Immature natural killer cell (primary cell): ENCODE data around the gene LAIR1. TPM values are rescaled to one million over a fixed set of nuclear protein-coding genes. Genes with fewer than 3 reads are reported as not detected.

ENCODE experiments used
- polyA plus RNA-seq, 3 donors: library from polyadenylated mRNA; unstranded; fragments of 300-500 nt; fragmentation: Illumina TruSeq; gene quantifications; one replicate each; pipeline ENCODE4 v1.2.3, GENCODE V29; 2021

The LAIR1 gene
- polyA plus RNA-seq, 3 donors from 2014 or later, result 86.9 to 247 (median 126) TPM

Other genes starting within 250 kb of the LAIR1 start
- gene TFPT, start 249.3 kb downstream of the LAIR1 start, polyA plus RNA-seq, result 10 to 100 TPM; 20.1 to 26.4 (median 20.6) TPM
- gene PRPF31, start 249.2 kb downstream of the LAIR1 start, polyA plus RNA-seq, result 10 to 100 TPM; 61.0 to 81.0 (median 72.7) TPM
- gene CNOT3, start 227.2 kb downstream of the LAIR1 start, polyA plus RNA-seq, result 10 to 100 TPM in 1 of 3 donors, 1 to 10 TPM in 2; 2.8 to 13.3 (median 4.0) TPM
- gene LENG1, start 205.2 kb downstream of the LAIR1 start, polyA plus RNA-seq, result 10 to 100 TPM in 2 of 3 donors, 1 to 10 TPM in 1; 2.6 to 14.0 (median 13.5) TPM
- gene TMC4, start 191.8 kb downstream of the LAIR1 start, polyA plus RNA-seq, result 1 to 10 TPM in 2 of 3 donors, under 1 TPM in 1; 0.93 to 3.3 (median 1.5) TPM
- 10 to 100 TPM in 2 of 3 donors, 1 to 10 TPM in 1; 8.8 to 17.8 (median 15.7) TPM for gene MBOAT7, start 175.4 kb downstream of the LAIR1 start, polyA plus RNA-seq
- 10 to 100 TPM; 26.6 to 36.4 (median 34.0) TPM for gene TSEN34, start 173.6 kb downstream of the LAIR1 start, polyA plus RNA-seq
- 1,000 to 10,000 TPM in 1 of 3 donors, 100 to 1,000 TPM in 2; 436 to 1,067 (median 492) TPM for gene RPS9, start 164.1 kb downstream of the LAIR1 start, polyA plus RNA-seq
- 1 to 10 TPM in 1 of 3 donors, under 1 TPM in 2; 0.21 to 2.7 (median 0.59) TPM for gene LILRB3, start 141.9 kb downstream of the LAIR1 start, polyA plus RNA-seq
- gene LILRA6, start 122.1 kb downstream of the LAIR1 start, polyA plus RNA-seq, result under 1 TPM; 0.33 to 0.53 (median 0.39) TPM
- gene LILRB5, start 107.7 kb downstream of the LAIR1 start, polyA plus RNA-seq, result not detected
- gene LILRB2, start 83.8 kb downstream of the LAIR1 start, polyA plus RNA-seq, result under 1 TPM; 0.14 to 0.81 (median 0.31) TPM
- 1 to 10 TPM in 1 of 3 donors, under 1 TPM in 1, not detected in 1; 0.28 to 1.6 TPM for gene LILRA5, start 51.8 kb downstream of the LAIR1 start, polyA plus RNA-seq
- gene LILRA4, start 25.8 kb downstream of the LAIR1 start, polyA plus RNA-seq, result 1 to 10 TPM; 2.3 to 6.6 (median 2.8) TPM
- gene TTYH1, start 50.5 kb upstream of the LAIR1 start, polyA plus RNA-seq, result 1 to 10 TPM in 1 of 3 donors, under 1 TPM in 1, not detected in 1; 0.48 to 1.5 TPM
- 1 to 10 TPM; 3.2 to 8.6 (median 3.2) TPM for gene LENG8, start 84.3 kb upstream of the LAIR1 start, polyA plus RNA-seq
- under 1 TPM in 1 of 3 donors, not detected in 2; 0.75 TPM for gene LENG9, start 98.8 kb upstream of the LAIR1 start, polyA plus RNA-seq
- not detected for gene CDC42EP5, start 108.4 kb upstream of the LAIR1 start, polyA plus RNA-seq
- 100 to 1,000 TPM in 2 of 3 donors, 10 to 100 TPM in 1; 77.7 to 463 (median 183) TPM for gene LAIR2, start 137.9 kb upstream of the LAIR1 start, polyA plus RNA-seq
- gene LILRA2, start 208.9 kb upstream of the LAIR1 start, polyA plus RNA-seq, result 1 to 10 TPM in 2 of 3 donors, under 1 TPM in 1; 0.58 to 9.7 (median 7.9) TPM
- 1 to 10 TPM in 2 of 3 donors, under 1 TPM in 1; 0.47 to 3.4 (median 1.1) TPM for gene LILRA1, start 228.7 kb upstream of the LAIR1 start, polyA plus RNA-seq